ENCODE data around the gene PIGQ.
"Not testable (repeated sequence)": the region's sequence is repeated elsewhere in the genome, so short reads cannot be mapped to it uniquely, and the experiment has no call there.

The PIGQ gene

DNA sequence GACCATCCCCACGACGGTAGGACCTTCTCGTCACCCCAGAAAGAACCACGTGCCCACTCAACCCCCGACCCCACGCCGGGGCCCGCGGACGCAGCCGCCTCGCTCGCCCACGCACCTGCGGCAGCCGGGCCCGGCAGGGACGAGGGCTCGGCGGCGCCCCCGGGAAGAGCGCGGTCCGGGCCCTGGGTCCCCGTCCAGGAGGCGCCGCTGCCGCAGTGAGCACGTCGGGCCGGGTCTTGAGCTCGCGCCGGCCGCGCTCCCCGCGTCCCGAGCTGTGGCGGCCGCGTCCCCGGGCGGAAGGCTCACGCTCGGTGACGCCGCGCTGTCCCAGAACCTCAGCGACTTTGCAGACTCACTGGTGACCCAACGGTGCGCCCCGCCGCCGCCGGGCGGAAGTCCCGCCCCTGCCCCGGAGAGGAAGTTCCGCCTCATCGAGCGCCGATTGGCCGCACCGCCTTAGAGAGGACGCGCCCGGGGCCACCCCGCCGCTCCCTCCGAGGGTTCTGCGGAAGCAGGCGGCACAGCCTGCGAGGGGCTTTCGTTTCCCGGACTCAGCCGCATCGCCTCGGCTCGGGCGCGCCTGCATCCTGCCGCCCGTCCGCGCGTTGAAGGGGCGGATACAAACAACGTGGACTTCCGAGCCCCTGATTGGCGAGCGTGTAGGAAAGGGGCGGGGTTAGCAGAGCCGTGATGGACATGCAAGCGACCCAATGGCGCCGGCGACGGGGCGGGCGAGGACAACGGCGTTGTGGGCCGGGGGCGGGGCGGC is 19.3 kb downstream of the PIGQ start:
- peak; percentile 96 to 98 for DNase-seq

DNA sequence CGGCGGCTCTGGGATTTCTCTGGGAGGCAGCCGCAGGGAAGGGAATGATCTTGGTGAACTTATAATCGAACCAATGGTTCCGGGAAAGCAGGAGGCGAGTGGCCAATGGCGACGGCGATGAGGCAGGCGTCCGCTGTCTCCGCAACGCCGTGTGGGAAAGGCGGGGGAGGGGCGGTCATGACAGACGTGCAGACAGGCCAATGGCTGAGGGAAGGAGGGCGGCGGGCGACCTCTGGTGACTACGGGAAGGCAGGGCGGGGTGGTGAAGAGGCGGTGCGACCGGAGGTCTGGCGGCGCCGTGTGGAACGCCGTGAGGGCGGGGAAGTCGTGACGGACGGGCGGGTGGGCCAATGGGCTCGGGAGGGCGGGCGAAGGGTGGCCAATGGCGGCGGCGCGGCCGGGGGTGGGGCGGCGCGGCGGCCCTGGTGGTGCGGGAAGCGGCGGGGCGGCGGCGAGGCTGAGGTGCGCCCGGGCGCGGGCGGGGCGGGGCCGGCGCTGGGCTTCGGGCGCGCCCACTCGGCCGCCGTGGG is 20.0 kb downstream of the PIGQ start, which contains the start of gene RAB40C:
Gene RAB40C, plus strand, starts transcription at position 409 of the 530 bp plus-strand sequence. CDS start 226 bp downstream, outside the sequence.
- peak; percentile 99 for DNase-seq

DNA sequence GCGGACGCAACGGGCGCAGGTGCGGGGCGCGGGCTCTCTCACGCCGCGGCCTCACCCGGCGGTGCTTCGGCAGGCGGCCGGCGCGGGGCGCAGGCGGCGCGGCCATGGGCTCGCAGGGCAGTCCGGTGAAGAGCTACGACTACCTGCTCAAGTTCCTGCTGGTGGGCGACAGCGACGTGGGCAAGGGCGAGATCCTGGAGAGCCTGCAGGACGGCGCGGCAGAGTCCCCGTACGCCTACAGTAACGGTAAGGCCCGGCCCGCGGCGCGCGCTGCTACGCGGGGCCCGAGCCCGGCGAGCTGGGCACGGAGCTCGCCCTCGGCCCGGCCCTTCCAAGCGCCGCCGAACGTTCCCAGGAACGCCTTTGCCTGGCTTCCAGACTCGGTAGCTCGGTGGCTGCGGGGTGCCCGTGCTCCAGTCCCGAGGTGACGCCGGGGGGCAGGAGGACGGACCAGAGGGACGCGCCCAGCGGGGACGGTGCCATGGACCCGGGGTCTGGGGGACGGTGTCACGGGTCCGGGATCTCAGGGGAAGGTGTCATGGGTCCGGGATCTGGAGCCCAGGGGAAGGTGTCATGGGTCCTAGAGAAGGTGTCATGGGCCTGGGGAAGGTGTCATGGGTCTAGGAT is 20.5 kb downstream of the PIGQ start:
- DNase-seq = no peak

DNA sequence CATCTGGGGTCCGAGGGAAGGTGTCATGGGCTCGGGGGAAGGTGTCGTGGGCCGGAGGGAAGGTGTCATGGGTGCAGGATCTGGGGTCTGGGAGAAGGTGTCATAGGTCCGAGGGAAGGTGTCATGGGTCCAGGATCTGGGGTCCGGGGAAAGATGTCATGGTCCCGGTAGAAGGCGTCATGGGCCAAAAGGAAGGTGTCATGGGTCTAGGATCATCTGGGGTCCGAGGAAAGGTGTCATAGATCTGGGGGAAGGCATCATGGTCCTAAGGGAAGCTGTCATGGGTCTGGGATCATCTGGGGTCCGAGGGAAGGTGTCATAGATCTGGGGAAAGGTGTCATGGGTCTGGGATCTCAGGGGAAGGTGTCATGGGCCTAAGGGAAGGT is 21.0 kb downstream of the PIGQ start:
- no peak for DNase-seq

DNA sequence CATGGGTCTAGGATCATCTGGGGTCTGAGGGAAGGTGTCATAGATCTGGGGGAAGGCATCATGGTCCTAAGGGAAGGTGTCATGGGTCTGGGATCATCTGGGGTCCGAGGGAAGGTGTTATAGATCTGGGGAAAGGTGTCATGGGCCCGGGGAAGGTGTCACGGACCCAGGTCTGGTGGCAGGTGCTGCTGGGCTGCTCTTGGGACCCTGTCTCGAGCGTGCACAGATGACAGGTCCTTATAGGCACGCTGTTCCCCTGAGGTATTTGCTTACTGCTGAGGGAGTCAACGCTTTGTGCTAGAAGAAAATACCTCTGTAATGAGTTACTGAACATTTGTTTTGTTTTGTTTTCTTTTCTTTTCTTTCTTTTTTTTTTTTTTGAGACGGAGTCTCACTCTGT is 21.5 kb downstream of the PIGQ start:
- no peak for DNase-seq

DNA sequence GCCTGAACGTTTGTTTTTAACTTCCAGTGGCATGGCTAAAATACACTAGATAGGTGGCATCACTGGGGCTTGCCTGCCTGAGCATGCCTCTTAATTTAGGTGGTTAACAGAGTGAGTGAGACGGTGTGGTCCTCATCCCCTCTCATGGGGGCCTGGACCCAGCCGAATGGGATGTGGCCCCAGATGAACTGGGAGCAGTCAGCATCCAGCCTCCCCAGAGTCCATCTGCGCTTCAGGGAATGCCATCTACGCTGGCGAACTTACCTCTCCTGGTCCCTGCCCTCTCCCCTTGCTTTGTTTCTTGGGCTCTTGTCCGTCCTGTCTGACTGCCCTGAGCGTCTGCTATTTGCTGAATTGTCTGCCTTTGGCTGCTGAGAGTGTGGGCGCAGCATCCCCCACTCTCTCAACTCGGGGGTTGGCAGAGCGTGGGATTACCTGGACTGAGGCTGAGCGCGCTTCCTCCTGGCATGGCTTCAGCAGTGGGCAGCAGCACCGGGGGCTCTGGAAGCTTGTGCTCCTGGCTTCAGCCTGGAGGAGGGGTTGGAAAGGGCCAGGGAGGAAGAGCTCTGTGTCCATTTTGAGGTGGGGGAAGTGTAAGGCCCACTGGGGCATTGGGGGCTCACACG is 22.2 kb downstream of the PIGQ start:
- DNase-seq = no peak

DNA sequence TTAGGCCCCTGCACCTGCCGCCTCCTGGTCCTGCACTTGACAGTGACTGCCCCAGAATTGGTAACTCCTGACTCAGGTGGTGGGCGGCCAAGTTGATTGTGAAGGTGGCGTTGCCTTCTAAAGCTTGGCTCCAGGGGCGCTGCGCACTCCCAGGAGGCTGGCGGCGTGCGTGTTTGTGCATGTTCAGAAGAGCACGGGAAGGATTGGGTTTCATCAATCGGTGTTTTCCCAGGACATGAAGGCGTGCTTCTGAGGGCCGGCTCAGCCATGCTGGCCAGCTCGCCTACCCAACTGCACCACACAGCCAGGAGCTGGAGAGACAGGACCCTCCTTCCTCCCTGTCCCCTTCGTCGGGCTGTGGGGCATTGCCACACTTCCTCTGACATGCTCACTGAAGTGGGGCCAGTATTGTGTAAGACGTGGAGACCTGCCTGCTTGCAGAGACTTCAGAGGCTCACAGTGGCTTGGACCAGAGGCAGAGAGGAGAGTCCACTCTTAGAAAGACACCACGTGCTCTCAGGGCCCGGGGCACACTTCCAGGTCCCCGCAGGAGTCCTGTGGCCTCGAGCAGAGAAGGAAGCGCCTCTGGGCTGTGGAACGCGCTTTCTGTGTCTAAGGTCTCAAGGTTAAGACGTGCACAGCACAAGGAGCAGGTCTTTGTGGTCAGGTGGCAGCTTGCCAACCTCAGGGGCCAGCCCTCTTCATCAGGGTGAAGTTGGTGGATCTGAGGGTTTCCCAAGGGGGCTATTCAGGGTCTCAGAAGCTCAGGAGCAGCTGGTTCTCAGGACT is 22.9 kb downstream of the PIGQ start:
- peak in 1 of 2 donors; percentile 37 for DNase-seq

DNA sequence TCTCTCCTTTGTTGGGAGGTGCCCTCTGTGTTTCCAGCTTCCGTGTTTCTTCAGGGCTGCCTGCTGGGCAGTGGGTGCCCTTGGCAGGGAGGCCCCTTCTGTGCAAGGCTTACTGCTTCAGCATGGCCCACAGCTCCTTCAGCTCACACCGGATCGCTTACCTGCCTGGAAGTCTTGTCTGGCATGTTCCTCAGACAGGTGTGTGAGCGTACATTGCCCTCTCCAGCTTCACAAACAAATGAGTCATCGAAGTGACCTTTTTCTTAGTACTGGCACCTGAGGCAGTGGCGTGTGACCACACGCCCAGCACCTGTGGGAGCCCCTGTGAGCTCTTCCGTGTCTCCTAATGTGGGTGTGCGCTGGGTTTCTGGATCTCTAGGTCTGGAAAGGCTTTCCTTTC is 23.6 kb downstream of the PIGQ start:
- no peak for DNase-seq

DNA sequence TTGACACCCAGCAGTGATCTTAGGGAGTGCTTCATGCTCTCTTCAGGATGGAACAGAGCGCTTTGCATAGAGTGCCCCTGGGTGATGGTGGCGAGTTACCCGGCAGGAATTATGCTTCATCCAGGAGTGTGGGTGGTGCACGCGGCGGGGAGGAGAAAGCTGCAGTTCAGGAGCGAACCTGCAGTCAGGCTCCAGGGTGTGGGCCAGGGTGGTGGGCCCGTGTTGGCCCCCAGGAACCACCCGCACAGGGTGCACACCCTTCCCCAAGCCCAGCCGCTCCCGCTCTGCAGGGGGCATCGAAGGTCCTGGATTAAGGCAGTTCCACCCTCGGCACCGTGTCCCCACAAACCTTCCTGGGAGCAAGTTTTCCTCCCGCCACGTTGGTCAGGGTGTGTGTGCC is 24.0 kb downstream of the PIGQ start:
- DNase-seq = no peak

DNA sequence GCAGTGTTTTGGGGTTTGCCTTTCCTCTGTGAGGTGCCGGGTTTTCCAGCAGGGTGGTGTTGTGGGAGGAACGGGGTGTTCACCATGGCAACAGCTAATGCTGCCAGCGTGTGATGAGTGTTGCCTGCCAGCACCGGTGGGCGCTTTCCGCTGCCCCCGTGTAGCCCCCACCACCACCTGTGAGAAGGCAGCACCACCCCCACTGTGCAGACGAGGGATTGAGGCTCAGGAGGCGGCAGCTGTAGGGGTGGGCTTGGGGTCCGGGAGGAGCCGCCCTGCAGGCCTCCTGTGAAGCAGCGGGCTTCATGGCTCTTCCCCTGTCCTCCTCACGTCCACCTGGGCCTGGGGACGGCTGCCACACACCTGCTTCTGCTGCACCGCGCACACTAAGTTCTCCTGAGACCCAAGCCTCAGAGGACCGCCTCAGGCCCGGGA is 25.3 kb downstream of the PIGQ start:
- no peak for DNase-seq

DNA sequence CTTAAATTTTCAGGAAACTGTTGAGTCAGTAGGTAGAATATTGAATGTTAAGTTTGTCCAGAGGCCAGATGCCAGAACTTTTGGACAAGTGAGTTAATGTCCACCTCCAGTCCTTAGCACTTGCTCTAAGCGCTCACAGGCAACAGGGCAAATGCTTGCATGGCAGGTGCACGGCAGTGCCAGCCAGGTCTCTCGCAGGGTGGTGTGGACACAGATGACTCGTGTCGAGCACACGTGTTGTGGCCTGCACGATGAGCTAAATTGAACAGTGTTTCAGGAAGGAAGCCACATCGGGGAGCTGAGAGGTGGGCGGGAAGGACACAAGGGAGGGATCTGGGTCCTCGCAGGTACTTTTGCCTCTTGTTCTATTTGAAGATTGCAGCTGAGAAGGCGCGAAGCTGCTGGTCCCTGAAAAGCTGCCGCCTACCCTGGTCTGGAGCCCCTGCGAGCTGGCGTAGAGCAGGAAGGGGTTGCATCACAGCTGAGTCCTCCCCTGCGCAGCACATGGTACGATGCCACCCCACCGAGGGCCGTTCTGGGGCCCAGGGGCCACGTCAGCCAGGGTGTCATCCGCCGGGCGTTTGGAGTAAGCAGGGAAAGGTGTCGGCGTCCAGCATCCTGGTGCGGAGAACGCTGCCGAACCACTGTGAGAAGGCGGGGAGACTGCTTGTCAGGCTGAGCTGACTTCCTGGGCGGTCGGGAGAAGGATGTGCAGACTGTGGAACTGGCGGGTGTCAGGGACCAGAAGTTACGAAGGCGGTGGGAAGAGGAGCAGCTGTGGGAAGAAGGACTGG is 26.4 kb downstream of the PIGQ start:
- DNase-seq = no peak

DNA sequence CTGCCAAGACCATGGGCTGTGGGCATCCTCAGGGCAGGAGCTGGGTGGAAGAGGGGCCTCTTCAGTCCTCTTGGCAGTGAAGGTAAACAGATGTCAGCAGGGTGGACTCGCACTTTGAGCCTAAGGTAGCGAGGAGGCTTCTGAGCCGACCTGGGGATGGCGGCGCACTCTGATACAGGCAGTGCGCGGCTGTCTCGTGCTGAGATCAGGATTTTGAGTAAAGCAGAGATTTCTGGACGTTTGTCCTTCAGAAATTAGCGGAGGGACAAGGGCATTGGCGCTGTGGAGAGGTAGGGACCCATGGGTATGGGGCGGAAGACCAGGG is 26.9 kb downstream of the PIGQ start:
- DNase-seq = no peak

DNA sequence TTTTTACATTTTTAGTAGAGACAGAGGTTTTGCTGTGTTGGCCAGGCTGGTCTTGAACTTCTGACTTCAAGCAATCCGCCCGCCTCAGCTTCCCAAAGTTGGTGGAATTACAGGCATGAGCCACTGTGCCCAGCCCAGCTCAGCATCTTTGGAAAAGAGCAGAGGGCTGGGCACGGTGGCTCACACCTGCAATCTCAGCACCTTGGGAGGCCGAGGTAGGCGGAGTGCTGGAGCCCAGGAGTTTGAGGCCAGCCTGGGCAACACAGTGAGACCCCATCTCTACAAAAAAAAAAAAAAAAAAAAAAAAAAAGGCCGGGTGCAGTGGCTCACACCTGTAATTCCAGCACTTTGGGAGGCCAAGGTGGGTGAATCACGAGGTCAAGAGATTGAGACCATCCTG is 27.9 kb downstream of the PIGQ start:
- DNase-seq = not testable (repeated sequence)

DNA sequence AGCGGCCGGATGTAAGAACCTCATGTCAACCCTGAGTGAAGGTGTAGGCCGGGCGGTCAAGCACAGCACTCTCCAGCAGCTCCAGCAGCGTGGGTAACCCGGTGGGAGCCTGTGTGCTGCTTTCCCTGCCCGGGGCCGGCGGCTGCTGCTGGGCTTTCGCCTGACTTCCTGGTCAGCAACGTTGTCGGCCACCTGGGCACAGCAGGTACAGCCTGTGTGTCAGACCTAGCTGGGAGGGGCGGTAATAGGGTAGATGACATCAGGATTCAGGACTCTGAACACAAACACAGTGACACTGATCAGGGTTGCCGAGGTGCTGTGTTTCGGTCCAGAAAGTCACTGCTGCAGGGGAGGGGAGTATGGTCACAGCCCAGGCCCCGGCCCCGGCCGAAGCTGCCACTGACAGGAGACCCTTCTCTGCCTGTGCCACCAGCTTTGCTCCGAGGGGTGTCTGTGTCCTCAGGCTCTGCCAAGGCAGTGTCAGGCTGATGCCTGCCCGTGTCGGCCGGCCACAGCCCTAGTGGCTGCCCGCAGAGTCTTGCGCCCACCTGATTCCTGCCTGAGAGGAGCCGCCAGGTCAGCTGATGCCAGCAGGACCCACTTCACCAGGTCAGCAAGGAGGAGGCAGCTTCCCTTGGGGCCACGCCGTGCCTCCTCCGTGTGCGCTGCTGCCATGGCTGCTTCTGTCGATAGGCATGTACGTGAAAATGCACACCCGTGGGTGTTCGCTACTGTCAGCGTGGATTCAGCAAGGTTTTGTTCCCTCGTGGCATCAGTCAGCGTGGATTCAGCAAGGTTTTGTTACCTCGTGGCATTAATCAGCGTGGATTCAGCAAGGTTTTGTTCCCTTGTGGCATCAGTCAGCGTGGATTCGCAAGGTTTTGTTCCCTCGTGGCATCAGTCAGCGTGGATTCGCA is 29.3 kb downstream of the PIGQ start:
- DNase-seq = no peak

DNA sequence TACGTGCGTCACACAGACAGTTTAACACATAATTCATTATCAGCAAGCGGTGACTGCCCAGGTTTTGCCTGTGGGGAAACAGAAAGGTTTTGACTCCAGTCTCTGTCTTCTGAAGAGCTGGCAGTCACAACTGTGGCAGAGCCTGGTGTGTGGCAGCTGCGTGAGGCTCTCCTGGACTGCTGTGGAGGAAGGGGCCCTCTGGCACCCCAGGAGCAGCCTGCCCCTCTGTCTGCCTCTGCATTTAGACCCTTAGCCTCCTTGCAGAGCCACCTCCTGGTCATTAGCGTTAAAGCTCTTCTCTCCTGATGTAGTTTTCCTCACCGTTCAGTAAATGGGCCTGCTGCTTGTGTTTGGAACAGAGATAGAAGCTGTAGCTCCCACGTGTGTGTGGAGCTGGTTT is 31.0 kb downstream of the PIGQ start:
- no peak for DNase-seq

DNA sequence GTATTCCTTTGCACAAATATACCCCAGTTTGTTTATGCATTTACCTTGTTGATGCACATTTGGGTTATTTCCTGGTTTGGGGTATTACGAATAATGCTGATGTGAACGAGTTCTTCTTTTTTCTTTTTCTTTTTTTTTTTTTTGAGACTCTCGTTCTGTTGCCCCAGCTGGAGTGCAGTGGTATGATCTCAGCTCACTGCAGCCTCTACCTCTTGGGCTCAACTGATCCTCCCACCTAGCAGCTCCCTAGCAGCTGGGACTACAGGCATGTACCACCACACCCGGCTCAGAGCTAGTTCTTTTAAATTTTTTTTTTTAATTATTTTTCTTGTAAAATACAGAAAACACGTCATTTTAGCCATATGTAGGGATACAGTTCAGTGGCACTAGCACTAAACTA is 34.2 kb downstream of the PIGQ start:
- DNase-seq = no peak

DNA sequence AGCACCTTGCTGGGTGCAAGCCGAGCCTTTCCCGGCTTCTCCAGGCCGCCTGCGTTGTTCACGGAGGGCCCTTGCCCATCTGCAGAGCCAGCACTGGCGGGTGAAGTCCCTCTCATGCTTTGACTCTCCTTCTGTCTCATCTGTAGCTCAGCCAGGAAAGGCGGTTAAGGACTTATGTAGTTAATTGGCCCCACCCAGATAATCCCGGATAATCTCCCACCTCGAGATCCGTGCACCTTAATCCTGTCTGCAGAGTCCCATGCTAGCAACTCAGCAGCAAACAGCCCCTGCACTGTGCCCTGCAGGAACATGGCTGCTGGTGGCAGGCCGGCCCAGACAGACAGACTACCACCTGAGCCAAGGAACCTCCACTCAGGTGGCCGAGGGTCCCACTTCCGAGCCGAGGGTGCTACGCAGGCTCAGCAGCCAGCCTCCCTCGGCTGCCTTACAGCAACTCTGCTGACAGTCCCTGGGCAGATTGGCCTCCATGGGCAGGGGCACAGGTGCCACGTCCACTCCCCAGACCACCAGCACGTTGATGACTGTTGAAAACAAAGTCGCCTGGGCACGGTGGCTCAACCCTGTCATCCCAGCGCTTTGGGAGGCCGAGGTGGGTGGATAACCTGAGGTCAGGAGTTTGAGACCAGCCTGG is 37.0 kb downstream of the PIGQ start:
- DNase-seq = no peak

DNA sequence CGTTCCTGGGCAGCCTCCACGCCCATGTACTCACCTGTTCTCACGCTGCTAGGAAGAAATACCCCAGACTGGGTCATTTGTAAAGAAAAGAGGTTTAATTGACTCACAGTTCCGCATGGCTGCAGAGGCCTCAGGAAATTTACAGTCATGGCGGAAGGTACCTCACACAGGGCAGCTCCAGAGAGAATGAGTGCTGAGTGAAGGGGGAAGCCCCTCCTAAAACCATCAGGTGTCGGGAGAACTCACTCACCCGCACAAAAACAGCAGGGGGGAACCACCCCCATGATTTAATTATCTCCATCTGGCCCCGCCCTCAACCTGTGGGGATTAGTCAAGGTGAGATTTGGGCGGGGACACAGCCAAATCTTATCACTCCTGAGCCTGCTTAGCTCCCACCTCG is 38.3 kb downstream of the PIGQ start:
- DNase-seq = no peak

DNA sequence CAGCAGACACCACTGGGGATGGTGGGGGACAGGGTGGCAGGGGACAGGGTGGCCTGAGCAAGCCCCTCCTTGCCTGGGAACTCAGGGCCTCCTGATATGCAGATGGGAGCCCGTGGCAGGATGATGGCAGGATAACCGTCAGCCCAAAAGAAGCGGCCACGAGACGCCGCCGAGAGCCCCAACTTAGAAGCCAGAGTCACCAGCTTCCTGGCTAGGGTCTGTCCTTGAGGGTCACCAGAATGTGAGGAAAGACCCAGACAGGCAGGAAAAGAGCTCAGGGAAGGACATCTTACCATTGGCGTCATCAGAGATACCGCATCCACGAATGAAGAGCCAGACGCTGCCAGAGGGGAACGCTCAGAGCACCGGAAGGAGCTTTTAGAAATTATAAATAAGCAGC is 39.5 kb downstream of the PIGQ start:
- no peak for DNase-seq

DNA sequence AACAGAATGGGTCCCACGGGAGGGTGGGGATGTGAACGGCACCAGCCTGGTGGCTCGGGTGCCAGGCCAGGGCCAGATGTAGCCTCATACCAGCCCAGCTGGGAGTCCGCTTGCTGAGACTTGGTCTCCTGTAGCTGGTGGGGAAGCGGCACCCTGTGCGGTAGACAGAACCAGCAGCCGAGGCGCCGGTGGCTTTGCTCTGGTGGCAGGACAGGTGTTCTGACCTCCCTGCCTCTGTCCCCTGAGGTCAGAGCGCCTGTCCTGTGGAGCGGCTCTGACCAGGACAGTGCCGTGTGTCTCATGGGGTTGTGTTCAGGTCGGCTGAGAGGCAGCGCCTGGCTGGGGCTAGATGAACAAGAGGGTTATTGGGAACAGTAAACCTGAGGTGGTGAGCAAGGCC is 40.2 kb downstream of the PIGQ start:
- DNase-seq = no peak
